SK-N-SH treated with all-trans-retinoic acid at 6 μM for 48 hours (cell line): Measurements from ENCODE around the gene SSNA1.

ENCODE experiments used
- ATAC-seq: fragments of 200-7000 bp; cut with Tn5 transposase; 3 replicates; pipeline ENCODE4 v1.9.1; 2020; ENCODE audit warnings: mild to moderate bottlenecking, moderate library complexity
- ARNTL ChIP-seq: fragments of 450-650 bp; formaldehyde crosslinking; IDR thresholded peaks from 2 replicates; pipeline ENCODE4 v1.5.0; 2020; ENCODE audit warnings: low read depth, mild to moderate bottlenecking, moderate library complexity, borderline replicate concordance
- ESRRG ChIP-seq: fragments of 250-450 bp; sonication (Bioruptor Pico); IDR thresholded peaks from 2 replicates; pipeline ENCODE4 v1.6.1; 2021; ENCODE audit warnings: mild to moderate bottlenecking
- GLIS3 ChIP-seq: fragments of 250-450 bp; sonication (Bioruptor Pico); IDR thresholded peaks from 2 replicates; pipeline ENCODE4 v1.5.0; 2020; ENCODE audit warnings: mild to moderate bottlenecking, moderate library complexity
- ISL1 ChIP-seq: fragments of 250-450 bp; sonication (Bioruptor Pico); IDR thresholded peaks from 2 replicates; pipeline ENCODE4 v2.1.2; 2022; ENCODE audit warnings: mild to moderate bottlenecking, moderate library complexity
- OSR1 ChIP-seq: fragments of 250-450 bp; sonication (Bioruptor Pico); IDR thresholded peaks from 2 replicates; pipeline ENCODE4 v1.8.0; 2022; ENCODE audit warnings: moderate library complexity, mild to moderate bottlenecking, inconsistent platforms
- RARB ChIP-seq: fragments of 250-450 bp; sonication (Bioruptor Pico); IDR thresholded peaks from 2 replicates; pipeline ENCODE4 v1.8.0; 2021; ENCODE audit warnings: mild to moderate bottlenecking, moderate library complexity
- ZC3H10 ChIP-seq: fragments of 250-450 bp; sonication (Bioruptor Pico); IDR thresholded peaks from 2 replicates; pipeline ENCODE4 v1.5.1; 2021; ENCODE audit warnings: mild to moderate bottlenecking, moderate library complexity
- ZFP3 ChIP-seq: fragments of 250-450 bp; sonication (Bioruptor Pico); IDR thresholded peaks from 2 replicates; pipeline ENCODE4 v1.5.0; 2020; ENCODE audit warnings: mild to moderate bottlenecking, moderate library complexity
- ZNF70 ChIP-seq: fragments of 450-650 bp; formaldehyde crosslinking; IDR thresholded peaks from 2 replicates; pipeline ENCODE4 v1.5.0; 2020; ENCODE audit warnings: mild to moderate bottlenecking, moderate library complexity
- ZNF8 ChIP-seq: fragments of 450-650 bp; formaldehyde crosslinking; IDR thresholded peaks from 2 replicates; pipeline ENCODE4 v1.5.0; 2020; ENCODE audit warnings: mild to moderate bottlenecking, moderate library complexity
- TF ChIP-seq, protein P1 (sequence below): fragments of 250-450 bp; sonication (Bioruptor Pico); IDR thresholded peaks from 2 replicates; pipeline ENCODE4 v1.5.1; 2021; ENCODE audit warnings: mild to moderate bottlenecking, moderate library complexity
- TF ChIP-seq, protein P2 (sequence below): fragments of 250-450 bp; sonication (Bioruptor Pico); IDR thresholded peaks from 2 replicates; pipeline ENCODE4 v1.5.0; 2020; ENCODE audit warnings: mild to moderate bottlenecking, moderate library complexity
- TF ChIP-seq, protein P3 (sequence below): fragments of 250-450 bp; sonication (Bioruptor Pico); IDR thresholded peaks from 2 replicates; pipeline ENCODE4 v1.8.0; 2021; ENCODE audit warnings: low read depth, mild to moderate bottlenecking, moderate library complexity, borderline replicate concordance

The SSNA1 gene

DNA sequence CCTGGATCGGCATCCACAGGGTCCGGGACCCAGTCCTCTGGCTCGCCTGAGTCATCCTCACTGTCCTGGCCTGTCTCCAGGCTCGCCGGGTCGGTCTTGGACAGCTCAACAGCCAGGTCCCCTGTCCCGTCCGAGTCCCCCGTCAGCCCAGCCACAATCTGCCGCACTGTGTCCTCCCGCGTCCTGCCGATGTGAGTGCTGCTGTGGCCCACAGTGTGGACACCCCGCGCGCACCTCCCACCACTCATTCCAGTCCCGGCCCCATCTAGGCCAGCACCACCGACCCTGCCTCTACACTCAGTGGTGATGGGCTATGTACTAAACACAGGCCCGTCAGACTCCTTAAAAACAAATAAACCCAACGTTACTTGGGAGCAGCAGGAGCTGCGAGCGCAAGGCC, 6.8 kb upstream of the SSNA1 start (continued):
- TF ChIP-seq, protein P1, sequence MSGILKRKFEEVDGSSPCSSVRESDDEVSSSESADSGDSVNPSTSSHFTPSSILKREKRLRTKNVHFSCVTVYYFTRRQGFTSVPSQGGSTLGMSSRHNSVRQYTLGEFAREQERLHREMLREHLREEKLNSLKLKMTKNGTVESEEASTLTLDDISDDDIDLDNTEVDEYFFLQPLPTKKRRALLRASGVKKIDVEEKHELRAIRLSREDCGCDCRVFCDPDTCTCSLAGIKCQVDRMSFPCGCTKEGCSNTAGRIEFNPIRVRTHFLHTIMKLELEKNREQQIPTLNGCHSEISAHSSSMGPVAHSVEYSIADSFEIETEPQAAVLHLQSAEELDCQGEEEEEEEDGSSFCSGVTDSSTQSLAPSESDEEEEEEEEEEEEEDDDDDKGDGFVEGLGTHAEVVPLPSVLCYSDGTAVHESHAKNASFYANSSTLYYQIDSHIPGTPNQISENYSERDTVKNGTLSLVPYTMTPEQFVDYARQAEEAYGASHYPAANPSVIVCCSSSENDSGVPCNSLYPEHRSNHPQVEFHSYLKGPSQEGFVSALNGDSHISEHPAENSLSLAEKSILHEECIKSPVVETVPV: no peak

DNA sequence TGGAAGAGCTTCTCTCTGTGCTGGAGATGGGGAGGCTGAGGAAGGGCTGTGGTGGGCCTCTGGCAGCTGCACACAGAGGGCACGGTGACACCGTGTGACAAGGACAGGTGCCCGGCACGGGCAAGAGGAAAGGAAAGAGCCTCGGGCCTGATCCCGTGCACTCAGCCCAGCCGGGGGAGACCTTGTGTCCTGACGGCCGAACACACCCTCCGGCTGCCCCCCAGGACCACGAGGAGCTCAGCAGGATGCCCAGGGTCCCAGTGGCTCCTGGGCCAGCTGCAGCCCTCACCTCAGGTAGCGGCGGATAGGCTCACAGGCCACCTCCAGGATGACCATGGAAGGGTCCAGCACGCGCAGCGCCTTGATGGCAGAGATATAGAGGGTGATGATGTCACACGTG, 5.6 kb upstream of the SSNA1 start:
- no peak for ATAC-seq

DNA sequence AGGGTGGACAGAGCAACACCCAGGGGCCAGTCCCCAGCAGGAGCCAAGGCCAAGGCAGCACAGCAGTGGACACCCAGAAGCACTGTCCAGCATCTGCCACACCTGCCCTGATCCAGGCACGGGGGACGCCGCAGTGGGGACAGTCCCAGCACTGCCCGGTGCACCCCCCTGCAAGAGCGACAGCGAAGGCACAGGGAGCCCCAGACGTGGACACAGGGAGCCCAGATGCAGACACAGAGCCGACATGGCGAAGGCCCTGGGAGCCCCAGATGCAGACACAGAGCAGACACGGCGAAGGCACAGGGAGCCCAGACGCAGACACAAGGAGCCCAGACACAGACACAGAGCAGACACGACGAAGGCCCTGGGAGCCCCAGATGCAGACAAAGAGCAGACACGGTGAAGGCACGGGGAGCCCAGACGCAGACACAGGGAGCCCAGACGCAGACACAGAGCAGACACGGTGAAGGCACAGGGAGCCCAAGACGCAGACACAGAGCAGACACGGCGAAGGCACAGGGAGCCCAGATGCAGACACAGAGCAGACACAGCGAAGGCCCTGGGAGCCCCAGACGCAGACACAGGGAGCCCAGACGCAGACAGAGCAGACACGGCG, 4.4 kb upstream of the SSNA1 start:
- no peak for ATAC-seq
- TF ChIP-seq RARB (CRISPR knock-in tag) (no peak), ESRRG (no peak), ZC3H10 (CRISPR knock-in tag) (no peak), ARNTL (no peak), ZNF70 (CRISPR knock-in tag) (no peak)
- TF ChIP-seq, protein P2, sequence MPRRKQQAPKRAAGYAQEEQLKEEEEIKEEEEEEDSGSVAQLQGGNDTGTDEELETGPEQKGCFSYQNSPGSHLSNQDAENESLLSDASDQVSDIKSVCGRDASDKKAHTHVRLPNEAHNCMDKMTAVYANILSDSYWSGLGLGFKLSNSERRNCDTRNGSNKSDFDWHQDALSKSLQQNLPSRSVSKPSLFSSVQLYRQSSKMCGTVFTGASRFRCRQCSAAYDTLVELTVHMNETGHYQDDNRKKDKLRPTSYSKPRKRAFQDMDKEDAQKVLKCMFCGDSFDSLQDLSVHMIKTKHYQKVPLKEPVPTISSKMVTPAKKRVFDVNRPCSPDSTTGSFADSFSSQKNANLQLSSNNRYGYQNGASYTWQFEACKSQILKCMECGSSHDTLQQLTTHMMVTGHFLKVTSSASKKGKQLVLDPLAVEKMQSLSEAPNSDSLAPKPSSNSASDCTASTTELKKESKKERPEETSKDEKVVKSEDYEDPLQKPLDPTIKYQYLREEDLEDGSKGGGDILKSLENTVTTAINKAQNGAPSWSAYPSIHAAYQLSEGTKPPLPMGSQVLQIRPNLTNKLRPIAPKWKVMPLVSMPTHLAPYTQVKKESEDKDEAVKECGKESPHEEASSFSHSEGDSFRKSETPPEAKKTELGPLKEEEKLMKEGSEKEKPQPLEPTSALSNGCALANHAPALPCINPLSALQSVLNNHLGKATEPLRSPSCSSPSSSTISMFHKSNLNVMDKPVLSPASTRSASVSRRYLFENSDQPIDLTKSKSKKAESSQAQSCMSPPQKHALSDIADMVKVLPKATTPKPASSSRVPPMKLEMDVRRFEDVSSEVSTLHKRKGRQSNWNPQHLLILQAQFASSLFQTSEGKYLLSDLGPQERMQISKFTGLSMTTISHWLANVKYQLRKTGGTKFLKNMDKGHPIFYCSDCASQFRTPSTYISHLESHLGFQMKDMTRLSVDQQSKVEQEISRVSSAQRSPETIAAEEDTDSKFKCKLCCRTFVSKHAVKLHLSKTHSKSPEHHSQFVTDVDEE (CRISPR knock-in tag): no peak
- TF ChIP-seq, protein P1: no peak
- TF ChIP-seq, protein P3, sequence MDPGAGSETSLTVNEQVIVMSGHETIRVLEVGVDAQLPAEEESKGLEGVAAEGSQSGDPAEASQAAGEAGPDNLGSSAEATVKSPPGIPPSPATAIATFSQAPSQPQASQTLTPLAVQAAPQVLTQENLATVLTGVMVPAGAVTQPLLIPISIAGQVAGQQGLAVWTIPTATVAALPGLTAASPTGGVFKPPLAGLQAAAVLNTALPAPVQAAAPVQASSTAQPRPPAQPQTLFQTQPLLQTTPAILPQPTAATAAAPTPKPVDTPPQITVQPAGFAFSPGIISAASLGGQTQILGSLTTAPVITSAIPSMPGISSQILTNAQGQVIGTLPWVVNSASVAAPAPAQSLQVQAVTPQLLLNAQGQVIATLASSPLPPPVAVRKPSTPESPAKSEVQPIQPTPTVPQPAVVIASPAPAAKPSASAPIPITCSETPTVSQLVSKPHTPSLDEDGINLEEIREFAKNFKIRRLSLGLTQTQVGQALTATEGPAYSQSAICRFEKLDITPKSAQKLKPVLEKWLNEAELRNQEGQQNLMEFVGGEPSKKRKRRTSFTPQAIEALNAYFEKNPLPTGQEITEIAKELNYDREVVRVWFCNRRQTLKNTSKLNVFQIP (CRISPR knock-in tag): no peak

More for the DNA sequence above, 5.6 kb upstream of the SSNA1 start:
- TF ChIP-seq ARNTL (no peak), ESRRG (no peak), GLIS3 (CRISPR knock-in tag) (no peak), OSR1 (no peak), ZC3H10 (CRISPR knock-in tag) (no peak), ZNF8 (CRISPR knock-in tag) (no peak), ZFP3 (no peak), ZNF70 (CRISPR knock-in tag) (no peak), ISL1 (CRISPR knock-in tag) (no peak)
- TF ChIP-seq, protein P2 (CRISPR knock-in tag): no peak
- TF ChIP-seq, protein P3 (CRISPR knock-in tag): no peak
- TF ChIP-seq, all 23 proteins: peak for 0
